ENCODE measurements around the gene CD58. TPM values are rescaled to one million over a fixed set of nuclear protein-coding genes. Genes with fewer than 3 reads are reported as not detected.
"Not testable (repeated sequence)": the region's sequence is repeated elsewhere in the genome, so short reads cannot be mapped to it uniquely, and the experiment has no call there.

The CD58 gene
- total and polyA plus RNA-seq, 12 donors: 6.3 to 43.6 (median 12.5) TPM

- H3K4me1 ChIP-seq (replicated peaks in 1 of 2); H3K27me3 ChIP-seq; H3K9me3 ChIP-seq (replicated peaks in 1 of 3); H3K36me3 ChIP-seq (replicated peaks in 1 of 2); H3K27ac ChIP-seq: not testable (repeated sequence)
- peak; percentile 30 to 60 (median 56) for TF ChIP-seq CTCF (IDR thresholded peaks at IDR 0.05)
- intact Hi-C loops (cut with DNase I): loop anchor here in 1 of 2 donors (2.0 kb wide), 1 partner anchor 21 kb away; no protein-coding TSS in a partner anchor
- peak; percentile 35 to 73 (median 53) for DNase-seq
- peak overlapping the region in 1 of 4 donors; percentile 25 for H3K4me3 ChIP-seq
- 7 to 22% (median 11%) methylated on average over 8 of the region's 8 CpGs for WGBS, 4 donors
Measured at GRCh38 chr1:116595946-116596741, 25.3 kb upstream of the CD58 start.

GRCh38 chr1:116595065-116595840 is 24.4 kb upstream of the CD58 start:
- DNase-seq; H3K9me3 ChIP-seq (replicated peaks in 1 of 3); intact Hi-C loops (cut with DNase I); H3K27ac ChIP-seq; H3K27me3 ChIP-seq; H3K4me1 ChIP-seq (replicated peaks in 1 of 2); H3K36me3 ChIP-seq (replicated peaks in 1 of 2); H3K4me3 ChIP-seq: not testable (repeated sequence)
- 67 to 76% (median 70%) methylated on average over 3 to 4 of the region's 4 CpGs for WGBS, 4 donors
- TF ChIP-seq CTCF (IDR thresholded peaks at IDR 0.05): peak in 4 of 6 experiments; percentile 10 to 36 (median 28)

- H3K9me3 ChIP-seq (replicated peaks in 1 of 3); H3K27ac ChIP-seq; H3K27me3 ChIP-seq; H3K4me3 ChIP-seq; intact Hi-C loops (cut with DNase I); DNase-seq; H3K4me1 ChIP-seq (replicated peaks in 1 of 2); H3K36me3 ChIP-seq (replicated peaks in 1 of 2): not testable (repeated sequence)
- WGBS, 4 donors: 90 to 97% (median 96%) methylated on average over 3 of the region's 3 CpGs
Measured at GRCh38 chr1:116593977-116594376, 23.2 kb upstream of the CD58 start.

- H3K4me1 ChIP-seq (replicated peaks in 1 of 2); H3K36me3 ChIP-seq (replicated peaks in 1 of 2); DNase-seq; H3K27me3 ChIP-seq; H3K27ac ChIP-seq; H3K9me3 ChIP-seq (replicated peaks in 1 of 3); H3K4me3 ChIP-seq; intact Hi-C loops (cut with DNase I): not testable (repeated sequence)
- WGBS, 4 donors: 89 to 95% (median 93%) methylated on average over 3 to 5 of the region's 5 CpGs
Measured at GRCh38 chr1:116593401-116593800, 22.6 kb upstream of the CD58 start.

- DNase-seq; H3K4me1 ChIP-seq (replicated peaks in 1 of 2); H3K4me3 ChIP-seq; H3K27me3 ChIP-seq; H3K9me3 ChIP-seq (replicated peaks in 1 of 3); H3K27ac ChIP-seq; H3K36me3 ChIP-seq (replicated peaks in 1 of 2); intact Hi-C loops (cut with DNase I): not testable (repeated sequence)
- 88 to 100% (median 94%) methylated on average over 3 to 7 of the region's 7 CpGs for WGBS, 4 donors
Measured at GRCh38 chr1:116591951-116592605, 21.3 kb upstream of the CD58 start.

GRCh38 chr1:116591006-116591950 is 20.5 kb upstream of the CD58 start:
- H3K36me3 ChIP-seq (replicated peaks in 1 of 2); H3K27ac ChIP-seq; DNase-seq; H3K27me3 ChIP-seq; H3K4me3 ChIP-seq; H3K4me1 ChIP-seq (replicated peaks in 1 of 2); intact Hi-C loops (cut with DNase I); H3K9me3 ChIP-seq (replicated peaks in 1 of 3): not testable (repeated sequence)
- WGBS, 4 donors: 76 to 89% (median 84%) methylated on average over 2 to 5 of the region's 10 CpGs

- H3K4me1 ChIP-seq (replicated peaks in 1 of 2); DNase-seq; H3K27ac ChIP-seq; H3K27me3 ChIP-seq; intact Hi-C loops (cut with DNase I); H3K36me3 ChIP-seq (replicated peaks in 1 of 2); H3K9me3 ChIP-seq (replicated peaks in 1 of 3); H3K4me3 ChIP-seq: not testable (repeated sequence)
- 88 to 96% (median 91%) methylated on average over 2 to 6 of the region's 6 CpGs for WGBS, 4 donors
Measured at GRCh38 chr1:116590359-116591005, 19.7 kb upstream of the CD58 start.

Measured in adrenal gland (tissue), 12 donors.